GM18868 (cell line): ENCODE data around the gene MN1.

Source experiments
- ATAC-seq: cut with Tn5 transposase; IDR thresholded peaks from one replicate; pipeline ENCODE4 v1.9.1; 2021; ENCODE audit warnings: mild to moderate bottlenecking, moderate library complexity; ENCODE audit not compliant: unreplicated experiment

MN1 gene

DNA sequence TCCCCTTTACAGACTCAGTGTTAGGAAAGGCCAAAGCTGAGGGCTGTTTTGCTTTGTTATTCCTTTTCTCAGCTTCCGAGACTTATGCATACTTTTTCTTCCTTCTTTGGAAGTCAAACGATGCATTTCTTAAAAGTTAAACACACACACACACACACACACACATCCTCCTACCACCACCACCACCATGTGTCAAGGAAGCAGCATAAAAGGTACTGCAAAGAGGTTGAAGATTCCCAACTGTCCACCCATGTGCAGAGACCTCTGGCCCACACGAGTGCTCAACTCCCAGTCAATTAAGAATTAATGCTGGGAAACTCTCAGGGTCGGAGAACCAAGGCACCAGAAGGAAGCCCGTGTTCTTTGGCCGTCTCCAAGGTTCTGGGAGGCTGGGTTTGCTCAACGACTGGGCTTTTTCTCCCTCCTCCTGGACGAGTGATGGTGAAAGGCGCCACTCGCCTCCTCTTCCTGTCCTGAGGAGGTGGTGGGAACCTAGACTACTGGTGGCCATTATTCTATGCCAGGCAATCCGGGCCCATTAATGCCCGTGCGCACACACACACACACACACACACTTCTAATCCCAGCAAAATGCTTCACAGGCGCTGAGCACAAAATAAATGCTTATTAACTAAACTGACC lies 15.1 kb downstream of the MN1 start:
- ATAC-seq, result no peak

- ATAC-seq, result no peak
Observed at GRCh38 chr22:27785831-27786230, 15.7 kb downstream of the MN1 start.

- ATAC-seq, result no peak
Observed at GRCh38 chr22:27784120-27784475, 17.5 kb downstream of the MN1 start.

DNA sequence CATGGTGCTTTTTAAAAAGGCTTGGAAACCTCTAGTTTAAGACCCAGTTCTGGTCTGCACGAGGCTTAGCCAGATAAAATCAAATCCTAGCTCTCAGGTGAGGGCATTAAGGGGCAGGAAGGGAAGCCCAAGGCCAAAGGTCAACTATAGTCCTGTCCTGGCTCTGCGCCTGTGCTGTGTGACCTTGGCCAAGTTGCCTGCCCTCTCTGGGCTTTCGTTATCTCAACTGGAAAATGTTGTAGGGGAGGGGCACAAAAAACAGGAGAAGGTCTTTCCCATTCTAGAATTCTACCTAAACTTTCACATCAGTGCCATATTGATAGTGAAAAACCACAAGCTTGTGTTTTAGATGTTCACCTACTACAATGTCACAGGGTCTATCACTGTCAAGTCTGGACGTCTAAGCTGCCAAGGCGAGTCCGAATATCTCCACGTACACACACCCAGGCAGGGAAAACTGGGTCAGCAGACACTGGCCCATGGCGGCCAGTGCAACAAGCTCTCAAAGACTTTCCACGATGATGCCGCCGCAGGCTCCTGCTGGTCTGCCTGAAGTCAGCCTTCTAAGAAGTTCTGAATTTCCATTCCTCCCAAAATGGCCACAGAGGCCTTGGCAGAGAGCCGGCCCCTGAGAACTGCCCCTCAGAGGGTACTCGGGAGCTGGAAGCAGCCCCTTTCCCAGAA lies 18.0 kb downstream of the MN1 start:
- no peak for ATAC-seq

DNA sequence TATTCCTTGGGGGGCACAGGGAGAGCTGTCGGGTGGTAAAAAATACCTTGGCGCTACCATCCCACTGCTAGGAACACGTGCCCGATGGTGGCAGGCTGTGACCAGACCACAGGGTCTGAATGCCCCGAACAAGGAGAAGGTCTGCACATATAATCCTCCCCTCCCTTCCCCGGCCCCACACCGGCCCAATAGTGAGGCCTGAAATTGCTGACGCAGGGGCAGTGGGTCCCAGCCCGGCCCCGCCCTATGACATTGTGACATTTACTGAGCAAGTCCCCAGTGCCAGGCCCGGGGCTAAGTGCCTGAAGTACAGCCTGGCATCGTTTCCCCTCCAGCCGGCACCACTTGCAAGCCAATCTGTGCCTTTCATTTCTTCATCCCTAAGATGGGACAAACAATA lies 19.5 kb downstream of the MN1 start:
- ATAC-seq, result no peak

GRCh38 chr22:27780161-27780575 lies 21.4 kb downstream of the MN1 start:
- ATAC-seq, result no peak

GRCh38 chr22:27779643-27780042 lies 21.9 kb downstream of the MN1 start:
- no peak for ATAC-seq

GRCh38 chr22:27778294-27779090 lies 23.1 kb downstream of the MN1 start:
- ATAC-seq, result no peak

DNA sequence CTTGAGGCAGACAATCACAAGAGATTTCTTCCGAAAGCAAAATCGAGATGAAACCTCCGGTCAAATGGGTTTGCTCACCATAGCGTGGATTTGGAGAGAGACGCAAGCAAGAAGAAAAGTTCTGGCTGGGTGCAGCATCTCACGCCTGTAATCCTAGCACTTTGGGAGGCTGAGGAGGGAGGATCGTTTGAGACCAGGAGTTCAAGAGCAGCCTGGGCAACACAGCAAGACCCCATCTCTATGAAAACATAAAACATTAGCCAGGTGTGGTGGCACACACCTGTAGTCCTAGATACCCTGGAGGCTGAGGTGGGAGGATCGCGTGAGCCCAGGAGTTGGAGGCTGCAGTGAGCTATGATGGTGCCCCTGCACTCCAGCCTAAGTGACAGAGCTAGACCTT lies 24.4 kb downstream of the MN1 start:
- no peak for ATAC-seq

DNA sequence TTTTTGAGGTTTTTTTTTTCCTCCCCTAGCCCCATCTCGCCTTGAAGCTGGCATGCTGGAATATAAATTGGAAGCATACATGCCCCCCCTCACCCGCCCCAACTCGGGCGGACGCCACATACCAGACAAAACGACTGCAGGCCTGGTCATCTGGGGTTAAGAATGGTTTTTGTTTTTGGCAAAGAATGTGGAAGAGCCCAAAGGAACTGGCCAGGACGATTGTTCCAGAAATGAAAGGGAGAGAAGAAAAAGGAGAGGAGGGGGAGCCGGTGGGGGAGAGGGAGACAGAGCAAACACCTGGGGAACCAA lies 25.0 kb downstream of the MN1 start:
- ATAC-seq, result no peak

DNA sequence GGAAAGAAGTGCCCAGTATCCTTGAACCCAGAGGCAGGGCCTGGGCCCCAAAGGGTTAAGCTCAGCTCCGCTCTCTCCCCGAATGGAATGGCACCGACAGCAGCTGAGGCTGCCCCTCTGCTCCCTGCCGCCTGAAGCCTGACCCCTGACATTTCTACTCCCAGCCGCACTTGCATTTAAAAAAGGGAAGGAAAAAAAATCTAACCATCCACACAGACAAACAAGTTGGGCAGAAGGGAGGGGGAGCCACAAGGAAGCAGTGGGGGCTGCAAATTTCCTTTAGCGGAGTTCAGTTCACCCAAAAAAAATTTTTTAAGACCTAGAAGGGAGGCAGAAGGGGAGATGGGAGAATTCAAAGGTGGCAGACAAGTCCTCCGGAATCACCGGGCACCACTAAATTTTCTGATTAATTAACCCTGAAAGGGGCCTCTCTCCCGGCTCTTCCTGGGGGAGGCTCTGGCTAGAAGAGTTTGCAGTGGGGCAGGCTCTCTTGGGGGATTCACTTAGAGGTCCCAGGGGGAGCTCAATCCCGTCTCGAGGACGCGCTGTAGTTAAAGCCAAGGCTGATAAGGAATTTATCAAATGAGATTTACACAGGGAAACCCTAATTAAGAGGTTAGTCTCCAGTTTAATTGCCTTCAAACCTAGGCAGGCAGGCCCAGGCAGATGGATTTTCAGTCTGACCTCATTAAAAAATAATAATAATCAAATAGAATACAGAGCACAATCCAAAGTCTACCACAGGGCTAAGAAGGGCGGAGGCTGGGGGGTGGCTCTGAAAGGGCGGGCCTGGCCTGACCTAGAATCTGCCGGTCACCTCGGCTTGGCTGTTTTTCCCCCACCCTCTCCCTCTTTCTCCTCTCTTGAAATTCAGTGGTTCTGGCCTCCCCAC lies 25.6 kb downstream of the MN1 start:
- no peak for ATAC-seq

- no peak for ATAC-seq
Observed at GRCh38 chr22:27775087-27775698, 26.4 kb downstream of the MN1 start.

DNA sequence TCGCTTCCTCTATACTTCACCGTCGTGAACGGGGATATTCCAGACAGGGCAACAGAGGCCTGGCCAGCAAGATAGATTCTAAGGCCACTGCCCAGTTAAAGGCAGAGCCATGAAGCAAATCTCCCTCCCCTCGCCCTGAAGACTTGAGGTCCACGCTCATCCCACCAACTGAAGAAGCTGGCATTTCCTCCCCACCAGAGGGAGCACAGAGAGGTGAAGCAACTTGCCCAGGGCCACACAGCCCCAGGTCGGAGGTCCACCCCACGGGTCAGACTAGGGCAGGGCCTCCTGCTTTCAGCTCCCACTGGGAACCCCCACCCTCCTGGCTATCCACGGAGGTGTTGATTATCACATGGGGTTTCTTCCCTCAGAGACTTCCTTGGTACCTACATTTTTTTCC lies 27.4 kb downstream of the MN1 start:
- no peak for ATAC-seq

DNA sequence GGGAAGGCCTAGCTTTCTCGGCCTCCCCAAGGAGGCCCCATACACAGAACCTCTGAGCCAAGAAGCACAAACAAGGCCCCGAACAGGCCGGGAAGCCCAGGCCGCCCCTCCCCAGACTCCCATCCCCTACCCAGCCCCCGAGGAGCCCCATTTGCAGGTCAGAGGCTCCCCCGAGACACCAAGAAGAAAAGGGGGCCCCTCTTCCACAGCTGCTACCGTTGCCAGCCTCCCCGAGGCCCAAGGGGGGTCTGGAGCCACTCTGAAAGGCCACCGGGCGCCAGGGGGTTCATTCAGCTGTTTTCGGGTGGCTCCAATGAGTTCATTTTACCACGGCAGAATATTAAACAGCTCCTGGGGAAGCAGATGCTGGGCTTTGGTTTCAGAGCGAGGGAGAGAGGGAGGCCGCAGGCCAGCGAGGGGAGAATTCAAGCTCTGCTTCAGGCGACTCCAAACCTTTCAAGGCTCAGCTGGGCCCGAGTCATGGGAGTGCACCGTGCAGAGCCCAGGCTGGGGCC lies 28.5 kb downstream of the MN1 start:
- ATAC-seq, result no peak

GRCh38 chr22:27772081-27772983 lies 29.2 kb downstream of the MN1 start:
- no peak for ATAC-seq

GRCh38 chr22:27771637-27772036 lies 29.9 kb downstream of the MN1 start:
- no peak for ATAC-seq

DNA sequence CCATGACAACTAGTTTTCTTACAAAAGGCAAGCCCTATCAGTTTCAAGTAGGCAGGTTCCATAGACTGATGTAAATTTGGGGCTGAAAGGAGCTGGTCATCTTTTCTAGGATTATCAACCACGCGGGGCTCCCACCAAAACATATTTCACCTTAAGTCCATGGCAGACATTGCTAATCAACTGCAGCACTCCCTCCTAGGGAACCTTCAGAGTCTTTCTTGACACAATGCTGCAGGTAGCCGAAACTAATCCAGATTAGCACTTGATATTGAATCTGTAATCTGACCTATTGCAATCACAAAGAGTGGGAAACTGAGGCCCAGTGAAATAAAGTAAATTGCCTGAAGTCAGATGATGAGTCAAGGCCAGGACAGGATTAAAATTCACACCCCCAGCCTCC lies 32.5 kb downstream of the MN1 start:
- ATAC-seq, result no peak

GRCh38 chr22:27768027-27768653 lies 33.4 kb downstream of the MN1 start:
- no peak for ATAC-seq

DNA sequence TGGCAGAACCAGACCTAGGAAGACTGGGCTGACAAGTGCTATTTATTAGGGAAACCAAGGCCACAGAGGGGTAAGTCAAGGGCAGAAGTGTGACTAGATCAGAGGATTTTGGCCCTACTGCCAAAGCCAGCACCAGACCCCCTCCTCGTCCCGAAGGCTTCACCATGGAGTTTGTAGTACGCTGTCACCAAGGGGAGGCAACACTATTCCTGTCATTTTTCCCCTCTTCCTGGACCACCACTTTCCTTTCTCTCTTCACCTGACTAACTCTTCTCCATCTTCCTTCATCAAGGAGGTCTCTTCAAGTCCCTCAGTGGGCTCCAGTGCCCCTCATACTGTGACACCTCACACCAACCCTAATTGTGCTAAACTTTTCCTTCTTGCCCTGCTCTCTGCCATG lies 34.9 kb downstream of the MN1 start:
- ATAC-seq, result no peak
